EH (cell line): Measurements from ENCODE around the gene GZMB.
"Not testable (repeated sequence)": the region's sequence is repeated elsewhere in the genome, so short reads cannot be mapped to it uniquely, and the experiment has no call there.

ENCODE experiments used
- DNase-seq: peaks from one replicate; pipeline ENCODE4 v3.0.0-alpha.2; 2015; ENCODE audit warnings: low read depth

The GZMB gene

GRCh38 chr14:24630872-24631477, 3.0 kb downstream of the GZMB start:
- peak; percentile 6 for DNase-seq

DNA sequence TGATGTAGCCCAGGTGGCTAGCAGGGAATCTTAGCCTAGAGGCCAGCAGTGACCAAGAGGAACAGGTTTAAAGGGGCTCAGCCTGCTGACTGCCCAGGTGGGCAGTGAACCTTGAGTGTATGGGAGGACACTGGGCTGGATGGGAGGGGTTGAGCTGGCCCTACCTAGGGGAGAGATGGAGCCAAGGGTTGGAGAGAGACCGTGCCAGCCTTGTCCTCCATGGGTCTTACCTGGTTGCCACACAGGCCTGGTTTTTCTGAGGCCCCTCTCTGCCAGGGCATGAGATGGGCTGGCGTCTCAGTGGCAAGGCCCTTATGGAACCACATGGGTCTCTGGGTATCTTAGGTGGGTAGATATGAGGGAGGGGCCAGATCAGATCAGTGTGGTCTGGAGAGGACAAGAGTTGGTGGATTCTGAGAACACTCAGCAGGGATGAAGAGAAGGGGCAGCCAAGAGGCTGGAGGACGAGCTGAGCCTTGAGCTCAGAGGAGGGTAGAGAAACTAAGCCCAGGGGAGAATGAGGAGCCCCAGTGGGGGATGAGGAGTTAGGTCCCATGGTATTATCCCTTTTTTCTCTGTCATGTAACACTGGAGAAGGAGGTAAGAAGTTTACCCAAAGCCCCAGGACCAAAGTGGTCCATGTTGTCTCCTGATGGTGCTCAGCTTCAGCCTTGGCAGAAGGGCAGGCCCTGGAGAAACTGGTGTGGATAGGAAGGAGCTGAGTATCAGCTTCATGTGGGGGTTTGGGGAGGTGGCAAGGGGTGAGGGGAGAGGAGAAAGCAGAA, 3.7 kb downstream of the GZMB start:
- no peak for DNase-seq

GRCh38 chr14:24629521-24629920, 4.5 kb downstream of the GZMB start:
- no peak for DNase-seq

DNA sequence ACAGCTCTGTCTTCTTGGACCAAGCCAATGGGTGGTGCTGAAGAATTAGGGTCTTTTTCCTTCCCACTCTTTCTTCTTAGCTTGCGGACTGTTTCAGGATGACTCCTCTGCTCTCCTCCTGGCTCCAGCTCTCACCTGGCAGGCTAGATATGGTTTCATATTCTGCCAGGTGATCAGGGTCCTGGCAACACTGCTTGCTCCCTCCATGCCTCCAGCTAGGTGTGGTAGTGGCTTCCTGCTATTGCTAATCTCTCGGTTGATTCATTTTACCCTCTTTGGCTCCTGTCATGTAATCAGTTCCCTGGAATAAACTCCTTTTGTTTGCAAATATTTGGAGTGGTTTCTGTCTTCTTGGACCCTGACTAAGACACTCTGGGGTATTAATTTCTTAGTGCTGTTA, 20.2 kb downstream of the GZMB start:
- DNase-seq, result no peak

- no peak for DNase-seq
These were observed 20.7 kb downstream of the GZMB start for GRCh38 chr14:24613241-24613640.

GRCh38 chr14:24612196-24612595, 21.8 kb downstream of the GZMB start:
- DNase-seq, result no peak

DNA sequence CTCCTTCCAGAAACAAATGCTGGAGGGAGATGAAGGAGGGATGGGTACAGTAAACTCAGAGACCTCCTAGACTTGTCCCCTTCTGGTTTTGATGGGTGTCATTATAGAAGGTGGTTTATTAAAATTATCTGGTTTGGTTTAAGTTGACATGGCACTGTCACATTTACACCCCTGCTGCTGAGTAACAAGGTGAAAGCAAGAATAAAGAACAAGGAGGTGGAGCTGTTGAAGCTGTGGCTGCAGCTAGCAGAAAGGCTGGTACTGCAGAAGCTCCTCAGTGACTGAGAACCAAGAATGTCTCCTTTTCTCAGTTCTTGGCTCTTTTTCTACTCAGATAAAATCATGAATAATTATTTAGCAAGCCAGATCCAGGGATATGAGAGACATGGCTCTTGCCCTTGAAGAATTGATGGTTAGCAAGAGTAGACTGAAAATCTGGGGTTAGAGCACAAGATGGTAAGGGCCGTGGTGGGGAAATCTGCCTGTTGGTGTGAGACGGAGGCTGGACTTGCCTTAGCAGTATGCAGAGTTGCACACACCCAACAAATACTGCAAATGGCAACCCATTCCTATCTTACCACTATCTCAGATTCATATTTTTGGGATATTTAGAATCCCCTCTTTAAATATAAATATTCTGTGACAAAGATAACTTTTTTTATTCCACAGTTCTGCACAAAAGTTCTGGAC, 24.2 kb downstream of the GZMB start, which contains the start of gene GZMH:
Gene GZMH, minus strand, starts transcription at position 31 of the 690 bp plus-strand sequence. CDS start 72 bp downstream, outside the sequence.
- no peak for DNase-seq

DNA sequence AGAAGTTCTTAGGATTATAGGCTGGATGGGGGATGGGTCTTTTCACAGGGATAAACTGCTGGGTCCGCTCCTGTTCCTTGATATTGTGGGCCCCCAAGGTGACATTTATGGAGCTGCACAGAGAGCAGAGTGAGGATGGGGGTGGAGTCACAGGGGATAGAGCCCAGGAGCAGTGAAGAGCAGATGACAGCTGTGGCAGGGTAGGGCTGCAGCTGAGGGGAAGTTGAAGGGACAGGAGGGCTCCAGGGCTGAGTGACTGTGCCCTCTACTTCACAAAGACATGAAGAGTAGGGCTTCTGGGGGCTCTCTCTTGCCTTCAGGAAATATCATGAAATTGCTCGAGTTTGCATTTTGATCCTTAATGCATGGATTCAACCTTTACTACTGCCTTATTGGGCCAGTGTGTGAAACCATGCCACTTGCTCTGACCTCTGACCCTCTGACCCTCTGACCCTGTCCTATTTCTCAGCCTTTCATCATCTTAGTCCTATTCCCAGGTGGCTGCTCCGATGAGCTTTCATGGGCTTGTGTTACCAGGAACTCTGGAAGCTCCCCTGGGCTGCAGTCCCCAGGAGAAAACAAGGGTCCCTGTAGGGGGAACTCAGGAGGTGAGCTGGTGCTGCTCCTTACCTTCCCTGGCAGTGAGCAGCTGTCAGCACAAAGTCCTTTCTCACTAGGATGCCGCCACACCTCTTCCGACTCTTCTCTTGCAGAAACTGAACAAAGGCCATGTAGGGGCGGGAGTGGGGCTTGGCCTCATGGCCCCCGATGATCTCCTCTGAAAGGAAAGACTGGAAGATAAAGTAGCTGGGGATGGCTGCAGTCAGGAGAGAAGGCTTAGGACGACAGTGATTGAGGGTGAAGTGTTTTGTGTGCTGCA, 26.1 kb downstream of the GZMB start:
- no peak for DNase-seq

DNA sequence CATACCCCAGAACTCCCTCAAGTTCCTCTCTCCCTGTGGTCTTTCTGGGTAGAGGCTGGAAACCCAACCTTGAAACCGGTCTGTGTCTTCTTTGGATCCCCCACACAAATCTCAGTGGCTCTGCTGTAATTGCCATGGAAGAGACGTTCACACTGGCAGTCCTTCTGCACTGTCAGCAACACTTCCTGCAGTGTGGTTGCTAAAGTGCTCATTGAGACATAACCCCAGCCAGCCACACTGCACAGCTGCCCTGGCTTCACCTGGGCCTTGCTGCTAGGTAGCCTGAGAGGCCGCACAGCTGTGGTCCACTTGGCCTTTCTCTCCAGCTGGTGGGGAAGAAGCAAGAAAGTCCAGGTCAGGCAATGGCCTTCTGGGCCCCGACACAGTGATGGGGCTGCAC, 26.9 kb downstream of the GZMB start:
- no peak for DNase-seq

- no peak for DNase-seq
These were observed 27.7 kb downstream of the GZMB start for GRCh38 chr14:24606297-24606696.

DNA sequence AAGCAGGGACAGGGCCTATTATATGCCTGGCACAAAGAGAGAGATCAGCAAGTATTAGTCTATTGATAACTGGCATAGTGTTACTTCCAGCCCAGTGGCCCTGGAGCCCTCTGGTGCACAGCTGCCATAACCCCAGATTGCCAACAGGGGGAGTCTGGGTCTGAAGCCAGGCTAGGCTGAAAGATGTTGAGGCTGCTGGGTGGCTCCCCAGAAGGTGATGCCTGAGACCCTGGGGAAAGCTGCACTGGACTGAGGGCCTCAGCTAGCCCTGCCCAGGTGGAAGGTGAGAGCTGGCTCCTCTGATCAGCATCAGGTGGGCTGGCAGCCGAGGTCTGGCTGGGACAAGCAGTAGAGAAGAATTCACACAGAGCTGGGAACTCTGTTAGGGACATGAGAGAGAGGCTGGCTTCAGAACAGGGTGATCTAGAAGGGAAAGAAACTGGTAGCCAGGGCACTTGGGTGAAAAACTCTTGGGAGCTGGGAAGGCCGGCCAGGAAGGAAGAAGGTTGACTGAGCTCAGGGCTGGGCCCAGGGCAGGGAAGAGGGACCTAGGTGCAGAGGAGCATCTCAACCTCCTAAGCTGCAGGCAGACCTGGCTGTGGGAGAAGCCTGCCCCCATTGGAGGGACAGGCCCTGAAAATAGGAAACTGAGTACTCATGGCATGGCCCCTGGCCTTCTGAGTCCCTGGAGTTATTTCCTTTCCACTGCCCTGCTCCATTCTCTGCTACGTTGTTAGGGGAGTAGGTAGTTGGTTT, 28.4 kb downstream of the GZMB start:
- DNase-seq, result peak; percentile 14

GRCh38 chr14:24597403-24597802, 36.6 kb downstream of the GZMB start:
- no peak for DNase-seq

- no peak for DNase-seq
These were observed 38.7 kb downstream of the GZMB start for GRCh38 chr14:24595073-24595808.

- DNase-seq, result not testable (repeated sequence)
These were observed 43.0 kb downstream of the GZMB start for GRCh38 chr14:24591004-24591403.

- not testable (repeated sequence) for DNase-seq
These were observed 49.6 kb downstream of the GZMB start for GRCh38 chr14:24584402-24584801.
